ENCODE data around the gene HES4. TPM values are rescaled to one million over a fixed set of nuclear protein-coding genes. Genes with fewer than 3 reads are reported as not detected.

Gene HES4
- total and polyA plus RNA-seq, 10 of the 15 experiments (the other 5 are each of a cell fraction or from before 2014, with no cell fraction given), result 0.44 to 1.7 (median 0.85) TPM; not detected in 5

- 0 out of 2 replicates have a peak, but pooled peaks have one; percentile 60 for TF ChIP-seq TCF3 (IDR thresholded peaks at IDR 0.05; ENCODE audit: borderline replicate concordance, insufficient read depth, low read depth, low read length)
- peak; percentile 41 for TF ChIP-seq SUZ12 (IDR thresholded peaks at IDR 0.05; ENCODE audit: unreplicated experiment)
- peak; percentile 70; the same call in 1 of the 2 replicates for TF ChIP-seq LARP7 (IDR thresholded peaks at IDR 0.05)
- no peak for TF ChIP-seq MTA3 (IDR thresholded peaks at IDR 0.05; ENCODE audit: borderline replicate concordance, low read length)
- TF ChIP-seq SIX5 (IDR thresholded peaks at IDR 0.05; ENCODE audit: low read depth, low read length, severe bottlenecking), result no peak
- no peak for TF ChIP-seq SREBF2 (IDR thresholded peaks at IDR 0.05; ENCODE audit: low read length)
- no peak for TF ChIP-seq RFX5 (IDR thresholded peaks at IDR 0.05; ENCODE audit: low read depth, low read length)
- TF ChIP-seq RCOR1 (conservative IDR thresholded peaks at IDR 0.05; ENCODE audit: low read depth, low read length), result no peak
- TF ChIP-seq IKZF1 (conservative IDR thresholded peaks at IDR 0.05), result peak; percentile 62
- TF ChIP-seq TAF1 (IDR thresholded peaks at IDR 0.05; ENCODE audit: borderline replicate concordance, low read depth, low read length), result no peak
- TF ChIP-seq NR2F1 (conservative IDR thresholded peaks at IDR 0.05), result peak; percentile 50
- TF ChIP-seq ZSCAN29 (IDR thresholded peaks at IDR 0.05), result peak; percentile 94
- peak; percentile 88 for TF ChIP-seq GATAD2B (conservative IDR thresholded peaks at IDR 0.05; ENCODE audit: low read depth)
- peak; percentile 59; the same call in 1 of the 2 replicates for TF ChIP-seq DPF2 (IDR thresholded peaks at IDR 0.05)
- no peak for TF ChIP-seq NR2C1 (IDR thresholded peaks at IDR 0.05)
- TF ChIP-seq POLR2A (IDR thresholded peaks at IDR 0.05; ENCODE audit: low read depth, low read length), result no peak
- TF ChIP-seq NR2C2 (IDR thresholded peaks at IDR 0.05; ENCODE audit: borderline replicate concordance, control insufficient read depth, insufficient read length, low read depth), result no peak
Measured at GRCh38 chr1:998995-999724, 737 bp downstream of the HES4 start (continued).

- Histone ChIP-seq H3K9me3 (replicated peaks; ENCODE audit: control insufficient read depth, insufficient read depth, low read length) (no peaks in the 10 kb centered on the region), H3K9ac (ENCODE audit: control insufficient read depth, insufficient read depth, low read length) (no peak overlapping the region; the same call in 1 of the 2 replicates), H2AFZ (ENCODE audit: control insufficient read depth, low read depth, low read length) (no peak overlapping the region), H3K36me3 (ENCODE audit: control insufficient read depth in 2 of 2, insufficient read depth in 2 of 2, low read length in 1 of 2) (no peaks in the 10 kb centered on the region), H3K4me1 (ENCODE audit: control insufficient read depth, insufficient read depth, low read length) (peaks cover 15% of the 10 kb centered on the region), H4K20me1 (ENCODE audit: control insufficient read depth, insufficient read depth) (no peaks in the 10 kb centered on the region), H3K27ac (ENCODE audit: control insufficient read depth, insufficient read depth) (no peak overlapping the region), H3K4me2 (ENCODE audit: control insufficient read depth, insufficient read depth) (peak overlapping the region; percentile 42), H3K27me3 (replicated peaks in 1 of 2; ENCODE audit: control insufficient read depth in 2 of 2, insufficient read depth in 2 of 2, low read length in 1 of 2) (peaks cover 0 to 17% of the 10 kb centered on the region in 2 experiments; a peak in 2 of 4 replicates), H3K4me3 (no peak overlapping the region), H3K79me2 (ENCODE audit: control insufficient read depth, insufficient read depth, low read length) (no peaks in the 10 kb centered on the region)
- SMC1A ChIA-PET (ENCODE audit: uncharacterized antibody, unreplicated experiment), result no interaction called here
- FAIRE-seq (no peak), DNase-seq (ENCODE audit: low read depth, low spot score) (no peak), ATAC-seq (no peak)
- CTCF ChIA-PET, result interaction anchor here (1.1 kb wide), 1 partner anchor 14 kb away, joined by 3 read pairs; no protein-coding TSS in a partner anchor
- no TSS peak for BruUV-seq (replicated peaks)
- RAD21 ChIA-PET (ENCODE audit: unreplicated experiment), result no interaction called here
- in situ Hi-C loops (cut with MboI), result no loop called here
- POLR2A ChIA-PET, result no interaction called here
- intact Hi-C loops (cut with micrococcal nuclease; ENCODE audit: unreplicated experiment), result no loop called here
- WGBS (ENCODE audit: insufficient coverage, insufficient replicate concordance, low lambda C conversion rate, missing lambda C conversion rate), result 0% methylated on average over 5 of the region's 27 CpGs
- TF ChIP-seq IRF3 (IDR thresholded peaks at IDR 0.05) (no peak), ZNF274 (IDR thresholded peaks at IDR 0.05; ENCODE audit: insufficient read depth, insufficient read length) (no peak), CREB1 (IDR thresholded peaks at IDR 0.05; ENCODE audit: low read depth) (no peak), SUPT20H (IDR thresholded peaks at IDR 0.05; ENCODE audit: borderline replicate concordance, control insufficient read depth, low read depth, low read length) (no peak), MAX (IDR thresholded peaks at IDR 0.05; ENCODE audit: low read depth, low read length) (no peak), E2F8 (IDR thresholded peaks at IDR 0.05; ENCODE audit: low read depth, partially characterized antibody) (no peak), SUZ12 (IDR thresholded peaks at IDR 0.05; ENCODE audit: unreplicated experiment) (no peak)
Measured at GRCh38 chr1:998745-998994, 1.2 kb downstream of the HES4 start.

Data from GM12878 (cell line).